ENCODE data around the gene RAB7B. TPM values are rescaled to one million over a fixed set of nuclear protein-coding genes. Genes with fewer than 3 reads are reported as not detected.

Gene RAB7B
- polyA plus RNA-seq, 10 donors = 7.9 to 16.2 (median 9.2) TPM

DNA sequence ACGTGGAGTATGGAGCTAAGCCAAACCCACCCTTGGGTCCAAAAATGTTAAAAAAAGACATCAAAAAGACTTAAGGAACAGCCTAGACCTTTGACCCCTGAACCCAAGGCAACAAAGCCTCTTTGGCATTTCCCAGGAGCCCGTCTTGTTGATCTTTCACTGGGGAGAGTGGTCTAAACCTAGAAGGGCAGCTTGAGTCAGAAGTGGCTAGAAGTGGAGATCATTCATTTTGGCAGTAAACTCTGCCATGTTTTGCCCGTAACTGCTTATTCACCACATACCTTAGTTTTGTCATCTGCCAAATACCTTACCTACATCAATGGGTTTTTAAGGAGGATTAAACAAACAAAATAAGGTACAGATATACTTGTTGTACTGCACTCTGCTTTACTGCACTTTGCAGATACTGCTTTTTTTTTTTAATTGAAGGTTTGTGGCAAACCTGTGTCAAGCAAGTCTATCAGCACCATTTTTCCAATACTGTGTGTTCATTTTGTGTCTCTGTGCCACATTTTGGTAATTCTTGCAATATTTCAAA, 22.2 kb upstream of the RAB7B start:
- DNase-seq = no peak

- no peak for DNase-seq
Observed at GRCh38 chr1:206023695-206024094, 20.5 kb upstream of the RAB7B start, which contains the start of gene CTSE. Gene CTSE, minus strand, starts transcription at chr1:206023895. Its CDS starts 104 bp downstream, at chr1:206023791.

DNA sequence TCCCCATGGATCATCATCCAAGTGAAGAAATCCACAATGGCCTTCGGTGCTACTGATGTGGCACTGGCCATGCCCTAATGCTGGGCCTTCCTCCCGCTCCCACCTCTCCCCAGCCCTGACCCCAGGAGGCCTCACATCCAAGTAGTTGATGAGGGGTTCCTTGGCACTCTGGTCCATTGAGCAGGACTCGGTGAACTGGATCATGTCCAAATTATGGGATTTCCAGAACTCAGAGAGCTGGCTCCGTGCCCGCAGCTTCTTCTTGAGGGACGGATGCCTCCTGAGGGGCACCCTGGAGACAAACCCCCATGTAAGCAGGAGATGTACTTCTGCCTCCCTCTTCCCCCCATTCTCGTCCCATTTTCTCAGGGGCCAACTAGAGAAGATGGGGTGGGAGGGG, 19.6 kb upstream of the RAB7B start:
- DNase-seq = no peak

DNA sequence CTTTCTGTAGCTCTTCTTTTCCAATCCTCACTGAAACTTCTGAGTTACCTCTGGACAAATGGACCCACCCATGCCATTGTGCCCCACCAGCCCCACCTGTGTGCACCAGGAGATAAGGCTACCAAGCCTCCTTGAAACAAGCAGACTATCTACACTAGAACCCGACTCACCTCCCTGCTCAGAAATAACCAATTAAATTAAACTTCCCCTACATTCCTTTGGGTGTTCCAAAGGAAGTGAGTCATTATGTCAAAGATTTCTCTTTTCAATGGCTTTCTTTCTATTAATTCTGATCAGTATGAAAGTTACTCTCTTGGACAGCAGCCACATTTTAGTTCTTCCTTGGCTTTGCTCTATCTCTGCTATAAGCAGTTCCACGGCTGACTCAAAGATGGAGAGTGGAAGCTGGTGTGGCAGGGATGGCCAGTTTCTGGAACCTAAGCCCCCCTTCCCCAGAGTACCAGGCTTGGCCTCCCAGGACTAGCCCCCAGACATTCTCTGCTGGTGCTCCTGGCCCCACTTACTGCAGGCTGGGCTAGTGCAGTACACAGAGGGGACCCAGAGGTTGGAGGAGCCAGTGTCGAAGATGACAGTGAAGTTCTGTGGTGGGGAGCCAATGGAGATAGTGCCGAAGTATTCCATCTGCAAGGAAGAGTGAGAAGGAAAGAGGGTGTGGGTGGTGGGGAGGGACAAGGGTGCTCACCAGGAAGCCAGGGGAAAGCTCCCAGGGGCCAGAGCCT, 18.6 kb upstream of the RAB7B start:
- no peak for DNase-seq

DNA sequence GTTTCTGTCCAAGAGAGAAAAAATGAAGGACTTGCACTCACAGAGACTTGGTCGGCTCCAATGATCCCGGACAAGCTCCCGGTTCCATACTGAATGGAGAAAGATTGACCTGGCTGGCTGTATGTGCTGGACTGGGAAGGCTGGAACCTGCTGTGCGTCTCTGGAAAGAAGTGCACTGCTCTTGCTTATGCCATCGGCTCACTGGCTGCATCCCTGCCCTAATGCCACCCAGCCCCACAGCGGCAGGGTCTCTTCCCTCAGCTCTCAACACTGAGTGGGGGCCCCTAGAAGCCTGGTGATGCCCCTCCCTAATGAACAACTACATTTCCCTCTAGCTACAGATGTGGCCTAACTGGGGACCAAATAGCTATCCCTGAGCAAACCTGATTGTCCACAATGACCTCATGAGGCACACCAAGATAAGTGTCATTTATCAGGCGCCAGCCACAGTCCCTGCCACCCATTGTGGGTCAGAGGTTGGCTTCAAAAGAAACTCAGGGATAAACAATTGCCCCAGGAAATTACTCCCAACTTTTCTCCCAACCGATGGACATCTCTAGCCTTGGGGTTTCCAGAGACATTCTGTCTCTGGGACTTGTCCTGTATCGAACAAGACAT, 17.9 kb upstream of the RAB7B start:
- DNase-seq = no peak

DNA sequence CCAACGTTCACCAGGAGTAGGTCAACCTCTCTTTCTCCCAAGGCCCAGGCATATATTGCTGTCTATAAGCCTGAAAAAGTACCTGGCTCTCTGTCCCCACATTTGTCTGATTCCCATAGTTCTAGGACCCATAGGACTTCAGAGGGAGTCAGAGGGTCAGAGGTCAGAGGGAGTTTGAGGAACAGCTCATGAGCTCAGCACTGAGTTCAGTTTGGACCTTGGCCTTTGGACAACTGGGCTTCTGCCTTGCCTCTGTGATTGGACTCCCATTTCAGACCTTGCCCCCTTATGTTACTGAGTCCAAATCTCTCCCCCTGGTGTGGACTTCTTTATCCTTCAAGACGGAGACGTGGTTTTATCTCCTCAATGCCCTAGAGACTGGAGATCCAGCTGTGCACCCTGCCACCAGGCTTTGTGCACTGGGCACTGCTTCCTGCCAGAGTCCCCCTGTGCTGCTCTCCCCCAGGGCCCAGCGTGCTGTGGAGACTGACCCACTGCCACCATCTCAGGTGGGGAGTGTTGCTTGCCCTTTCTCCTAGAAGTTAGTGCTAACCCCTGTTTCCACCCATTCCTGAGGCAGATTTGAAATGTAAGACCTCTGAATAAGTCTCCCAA, 17.3 kb upstream of the RAB7B start:
- no peak for DNase-seq

GRCh38 chr1:206015071-206015470, 11.9 kb upstream of the RAB7B start:
- DNase-seq = no peak

- no peak for DNase-seq
Observed at GRCh38 chr1:206014601-206015000, 11.4 kb upstream of the RAB7B start.

DNA sequence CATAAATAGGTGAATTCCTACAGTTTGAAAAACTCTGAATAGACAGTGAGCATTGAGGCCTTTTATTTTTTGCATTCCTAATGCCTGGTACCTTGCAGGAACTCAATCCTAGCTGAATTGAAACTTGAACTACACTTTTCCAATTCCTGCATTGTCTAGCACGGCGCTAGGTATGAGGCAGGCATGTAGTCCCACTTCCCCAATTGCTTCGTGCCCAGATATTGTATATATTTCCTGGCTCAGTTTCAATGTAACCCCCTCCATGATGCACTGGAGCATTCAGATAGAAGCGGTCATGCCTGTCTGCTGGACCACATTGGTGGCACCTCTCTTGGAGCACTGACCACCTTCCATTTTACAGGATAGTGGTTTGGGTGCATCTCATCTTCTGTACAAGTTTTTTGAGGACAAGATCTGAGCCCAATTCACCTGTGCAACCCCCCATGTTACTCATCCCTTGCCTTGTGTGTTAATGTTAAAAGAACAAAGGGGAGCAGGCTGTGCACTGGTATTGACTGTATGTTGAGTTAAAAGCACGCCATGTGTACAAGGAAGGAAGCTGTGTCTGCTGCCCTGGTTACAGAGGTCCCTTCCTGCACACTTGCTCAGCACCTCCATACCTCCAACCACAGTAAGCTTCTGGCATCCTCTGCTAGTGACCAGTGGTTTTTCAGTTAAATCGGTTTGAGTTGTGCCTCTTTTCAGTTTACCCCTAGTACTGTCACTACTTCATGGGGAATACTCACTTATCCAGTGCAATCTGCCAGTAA, 10.0 kb upstream of the RAB7B start:
- no peak for DNase-seq

- peak in 1 of 3 donors; percentile 75 for DNase-seq
Observed at GRCh38 chr1:206012086-206012859, 9.1 kb upstream of the RAB7B start.

- no peak for DNase-seq
Observed at GRCh38 chr1:206011057-206011456, 7.9 kb upstream of the RAB7B start.

DNA sequence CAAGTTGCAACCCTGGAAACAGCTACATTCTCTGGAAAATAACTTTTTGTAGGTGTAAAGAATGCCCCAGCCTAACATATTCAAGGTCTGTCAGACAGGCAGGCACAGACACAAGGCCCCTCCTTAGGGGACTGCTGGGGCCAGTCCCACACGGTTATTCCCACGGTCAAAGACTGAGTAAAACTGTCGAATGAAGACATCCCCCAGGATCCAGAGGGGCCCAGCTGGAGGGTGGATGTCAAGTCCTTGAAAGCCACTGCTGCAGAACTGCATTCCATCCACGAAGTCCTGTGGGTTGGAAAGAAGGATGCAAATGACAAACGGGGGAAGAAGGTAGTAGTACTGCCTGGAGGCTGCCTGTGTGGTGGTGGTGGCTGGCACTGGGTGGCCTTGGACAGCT, 6.9 kb upstream of the RAB7B start:
- no peak for DNase-seq

- DNase-seq = no peak
Observed at GRCh38 chr1:206006946-206007345, 3.8 kb upstream of the RAB7B start.

- peak in 1 of 3 donors; percentile 37 for DNase-seq
Observed at GRCh38 chr1:206005778-206006180, 2.6 kb upstream of the RAB7B start.

DNA sequence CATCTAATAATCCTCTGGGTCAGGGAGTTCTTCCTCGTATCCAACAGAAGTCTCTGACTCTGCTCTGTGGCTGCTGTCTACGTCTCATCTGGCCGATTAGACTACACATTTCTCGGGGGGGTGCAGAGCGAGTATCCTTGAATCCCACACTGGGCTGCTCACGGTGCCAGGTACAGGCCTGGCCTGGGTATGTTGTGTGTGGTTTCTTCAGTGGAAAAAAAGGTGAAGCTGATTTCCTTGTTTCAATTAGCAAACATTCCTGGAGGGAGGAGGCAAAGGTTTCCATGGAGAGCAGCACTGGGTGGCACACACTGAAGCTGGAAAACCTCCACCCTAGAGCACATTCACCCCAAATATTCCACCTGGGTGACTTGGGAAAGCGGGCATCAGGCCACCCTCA, 2.0 kb upstream of the RAB7B start:
- DNase-seq = no peak

- DNase-seq = peak in 1 of 3 donors; percentile 64
Observed at GRCh38 chr1:206004826-206005225, 1.6 kb upstream of the RAB7B start.

- no peak for DNase-seq
Observed at GRCh38 chr1:206003854-206004800, 932 bp upstream of the RAB7B start.

DNA sequence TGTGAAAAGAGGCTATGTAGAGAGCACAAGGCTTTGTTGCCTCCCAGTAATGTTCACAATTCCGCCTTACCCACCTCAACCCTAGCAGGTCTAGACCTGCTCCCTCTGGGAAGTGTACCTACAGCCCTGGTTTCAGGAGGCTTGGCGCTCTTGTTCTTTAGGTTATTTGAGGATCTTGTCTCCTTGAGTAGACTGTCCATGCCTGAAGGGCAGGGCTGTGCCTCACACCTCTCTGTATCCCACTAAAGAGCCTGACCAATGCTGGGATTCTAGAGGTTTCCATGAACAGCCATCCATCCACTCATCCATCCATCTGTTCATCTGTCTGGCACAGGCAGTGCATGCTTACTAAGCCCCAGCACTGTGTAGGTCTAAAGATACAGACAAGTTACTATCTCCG, 1.0 kb downstream of the RAB7B start:
- DNase-seq = no peak

GRCh38 chr1:206001476-206001888, 1.7 kb downstream of the RAB7B start:
- DNase-seq = peak in 2 of 3 donors; percentile 26 to 83
